GM18502 (cell line): ENCODE results near the gene BTNL2.
"Not testable (repeated sequence)": the region's sequence is repeated elsewhere in the genome, so short reads cannot be mapped to it uniquely, and the experiment has no call there.

Experiments
- ATAC-seq: cut with Tn5 transposase; IDR thresholded peaks from one replicate; pipeline ENCODE4 v1.9.1; 2021; ENCODE audit warnings: mild to moderate bottlenecking; ENCODE audit not compliant: unreplicated experiment, poor library complexity

Gene BTNL2

DNA sequence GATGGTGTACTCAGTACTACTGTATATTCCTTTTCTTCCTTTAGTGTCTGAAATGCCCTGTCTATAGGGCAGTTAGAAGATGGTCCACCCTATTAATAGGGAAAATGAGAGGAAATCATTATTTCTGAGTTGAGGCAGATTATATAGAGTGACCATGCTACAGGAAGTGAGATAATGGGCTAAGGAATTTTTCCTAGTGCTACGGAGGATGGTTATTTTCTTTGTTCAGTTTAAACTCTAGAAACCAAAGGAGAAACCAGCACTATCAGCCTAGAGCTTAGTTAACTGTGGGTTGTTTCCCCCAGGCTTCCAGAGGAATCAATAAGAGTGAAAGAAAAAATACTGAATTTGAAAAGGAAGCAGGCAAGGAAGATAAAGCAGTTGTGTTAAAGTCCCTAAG, 35.8 kb downstream of the BTNL2 start:
- ATAC-seq = no peak

DNA sequence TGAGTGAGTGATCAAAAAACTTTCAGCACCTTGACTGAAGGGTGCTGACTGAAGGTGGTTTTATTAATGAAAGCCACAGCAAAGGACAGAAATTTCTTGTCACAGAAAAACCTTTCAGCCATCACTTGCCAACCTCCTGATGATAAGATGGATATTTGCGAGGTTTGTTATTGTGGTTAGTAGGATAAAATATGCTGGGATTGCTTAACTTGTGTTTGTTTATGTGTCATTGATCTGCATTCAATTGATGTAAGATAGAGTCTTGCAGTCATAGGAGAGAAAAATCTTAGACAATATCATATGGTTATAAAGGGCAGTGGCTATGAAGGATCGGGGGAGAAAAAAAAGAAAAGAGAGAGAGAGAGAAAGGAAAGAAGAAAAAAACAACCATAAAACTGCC, 36.5 kb downstream of the BTNL2 start:
- ATAC-seq = no peak

DNA sequence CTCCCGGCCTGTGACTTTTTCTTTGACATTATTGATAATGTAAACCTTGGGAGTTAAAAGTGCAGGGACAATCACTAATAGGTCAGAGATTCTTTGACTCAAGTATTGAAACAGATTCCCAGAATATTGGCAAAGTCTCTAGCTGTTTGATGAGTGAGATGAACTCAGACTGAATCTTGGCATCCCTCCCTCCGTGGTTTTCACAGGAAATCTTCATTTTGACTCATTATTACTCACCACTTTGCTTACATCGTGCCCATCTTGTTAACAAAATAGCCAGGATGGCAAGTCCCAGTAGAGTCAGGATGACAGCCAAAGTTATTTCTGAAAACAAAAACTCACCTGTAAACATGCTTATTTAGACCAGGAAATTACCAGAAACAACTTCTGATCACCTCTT, 37.3 kb downstream of the BTNL2 start:
- ATAC-seq = no peak

DNA sequence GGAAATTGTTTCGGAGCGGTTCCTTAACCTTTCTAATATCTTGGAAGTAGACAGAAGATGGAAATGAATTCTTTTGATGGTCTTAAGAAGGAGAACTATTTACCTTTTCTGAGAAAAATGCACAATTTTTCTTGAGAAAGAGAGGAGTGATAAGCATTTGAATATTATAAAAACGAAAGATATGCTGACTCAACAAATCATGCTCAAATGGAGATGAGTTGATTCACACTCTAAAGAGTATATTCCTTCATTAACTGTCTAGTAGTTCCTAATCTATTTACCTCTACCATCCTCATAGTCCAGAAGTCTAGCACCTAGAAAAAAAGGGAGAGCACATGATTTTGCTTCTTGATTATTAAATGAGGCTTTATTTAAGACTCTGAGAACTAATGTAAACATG, 39.3 kb downstream of the BTNL2 start:
- ATAC-seq = no peak

DNA sequence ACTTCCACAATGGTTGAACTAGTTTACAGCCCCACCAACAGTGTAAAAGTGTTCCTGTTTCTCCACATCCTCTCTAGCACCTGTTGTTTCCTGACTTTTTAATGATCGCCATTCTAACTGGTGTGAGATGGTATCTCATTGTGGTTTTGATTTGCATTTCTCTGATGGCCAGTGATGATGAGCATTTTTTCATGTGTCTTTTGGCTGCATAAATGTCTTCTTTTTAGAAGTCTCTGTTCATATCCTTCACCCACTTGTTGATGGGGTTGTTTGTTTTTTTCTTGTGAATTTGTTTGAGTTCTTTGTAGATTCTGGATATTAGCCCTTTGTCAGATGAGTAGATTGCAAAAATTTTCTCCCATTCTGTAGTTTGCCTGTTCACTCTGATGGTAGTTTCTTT, 47.8 kb downstream of the BTNL2 start:
- not testable (repeated sequence) for ATAC-seq

DNA sequence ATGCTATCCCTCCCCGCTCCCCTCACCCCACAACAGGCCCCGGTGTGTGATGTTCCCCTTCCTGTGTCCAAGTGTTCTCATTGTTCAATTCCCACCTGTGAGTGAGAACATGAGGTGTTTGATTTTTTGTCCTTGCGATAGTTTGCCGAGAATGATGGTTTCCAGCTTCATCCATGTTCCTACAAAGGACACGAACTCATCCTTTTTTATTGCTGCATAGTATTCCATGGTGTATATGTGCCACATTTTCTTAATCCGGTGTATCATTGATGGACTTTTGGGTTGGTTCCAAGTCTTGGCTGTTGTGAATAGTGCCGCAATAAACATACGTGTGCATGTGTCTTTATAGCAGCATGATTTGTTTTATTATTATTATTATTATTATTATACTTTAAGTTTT, 48.4 kb downstream of the BTNL2 start:
- not testable (repeated sequence) for ATAC-seq

DNA sequence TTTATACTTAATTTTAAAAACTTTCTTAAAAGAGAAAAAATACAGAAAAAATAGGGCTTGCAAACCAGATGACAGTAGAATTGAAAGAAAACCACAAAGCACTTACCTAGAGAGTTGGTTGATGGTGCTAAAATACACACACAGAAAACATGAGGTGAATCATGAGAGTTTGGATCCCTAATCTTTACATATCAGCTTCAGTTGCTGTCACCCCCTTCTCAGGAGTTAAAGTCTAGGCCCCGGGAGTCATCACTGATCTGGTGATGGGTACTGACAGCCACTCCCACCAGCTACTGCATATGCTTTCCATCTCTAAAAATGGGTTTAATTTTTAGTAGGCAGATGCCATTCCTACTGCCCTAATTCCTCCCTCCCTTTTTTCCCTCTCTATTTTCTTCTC, 52.0 kb downstream of the BTNL2 start:
- ATAC-seq = no peak

DNA sequence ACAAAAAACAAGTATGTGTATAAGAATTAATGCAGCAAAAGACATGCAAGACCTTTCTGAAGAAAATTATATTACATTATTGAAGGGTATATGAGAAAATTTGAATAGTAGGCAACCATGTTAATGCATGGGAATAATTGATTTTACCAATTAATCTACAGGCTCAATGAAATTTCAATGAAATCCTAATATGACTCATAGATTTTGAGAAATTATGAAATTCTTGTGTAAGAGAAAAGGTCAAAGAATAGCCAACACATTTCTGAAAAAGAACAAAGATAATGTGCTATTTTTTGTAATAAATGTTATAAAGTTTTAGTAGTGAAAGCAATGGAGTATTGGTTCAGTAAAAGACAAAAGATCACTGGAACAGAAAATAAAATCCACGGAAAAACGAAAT, 53.6 kb downstream of the BTNL2 start:
- ATAC-seq = no peak
